ENCODE measurements around the gene ASPHD1.
"Not testable (repeated sequence)": the region's sequence is repeated elsewhere in the genome, so short reads cannot be mapped to it uniquely, and the experiment has no call there.

ASPHD1 gene

GRCh38 chr16:29877266-29877961 lies 22.9 kb upstream of the ASPHD1 start:
- peak; percentile 73 for DNase-seq (ENCODE audit: low read depth)

DNA sequence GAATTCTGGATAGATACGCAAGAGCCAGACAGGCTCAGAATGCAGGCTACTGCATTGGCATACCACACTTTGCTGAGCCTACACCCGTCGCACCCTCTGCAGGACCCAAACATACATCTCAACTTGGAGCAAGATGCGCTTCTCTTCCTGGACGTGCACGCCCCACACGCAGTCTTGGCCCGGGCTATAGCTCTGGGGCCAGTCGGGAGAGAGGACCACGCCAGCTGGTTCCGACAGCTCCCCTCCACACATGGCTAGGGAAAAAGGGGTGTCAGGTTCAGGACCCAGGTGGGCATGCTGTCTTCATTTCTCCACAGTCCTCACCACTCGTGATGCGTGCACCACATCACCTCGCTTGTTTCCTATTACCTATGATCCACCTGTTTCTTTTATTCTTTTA lies 22.1 kb upstream of the ASPHD1 start:
- no peak for DNase-seq (ENCODE audit: low read depth)

DNA sequence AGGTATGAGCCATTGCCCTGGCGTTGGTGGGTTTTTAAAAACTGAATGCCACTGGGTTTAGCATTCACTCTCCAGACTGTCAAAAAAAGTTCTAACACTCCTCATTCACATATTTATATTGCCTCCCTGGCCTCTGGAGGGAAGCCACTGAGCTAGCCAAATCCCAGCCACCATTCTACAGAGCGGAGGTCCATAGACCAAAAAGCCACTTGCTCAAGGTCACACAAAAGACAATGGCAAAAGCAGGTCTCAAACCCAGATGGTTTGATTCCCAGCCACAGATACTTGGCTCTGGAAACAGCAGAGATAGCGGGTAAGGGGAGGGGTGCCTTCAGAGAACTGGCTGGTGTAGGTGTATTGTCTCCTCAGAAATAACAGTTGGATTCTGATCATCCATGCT lies 19.2 kb upstream of the ASPHD1 start:
- DNase-seq (ENCODE audit: low read depth) = no peak

GRCh38 chr16:29883987-29884386 lies 16.3 kb upstream of the ASPHD1 start:
- no peak for DNase-seq (ENCODE audit: low read depth)

DNA sequence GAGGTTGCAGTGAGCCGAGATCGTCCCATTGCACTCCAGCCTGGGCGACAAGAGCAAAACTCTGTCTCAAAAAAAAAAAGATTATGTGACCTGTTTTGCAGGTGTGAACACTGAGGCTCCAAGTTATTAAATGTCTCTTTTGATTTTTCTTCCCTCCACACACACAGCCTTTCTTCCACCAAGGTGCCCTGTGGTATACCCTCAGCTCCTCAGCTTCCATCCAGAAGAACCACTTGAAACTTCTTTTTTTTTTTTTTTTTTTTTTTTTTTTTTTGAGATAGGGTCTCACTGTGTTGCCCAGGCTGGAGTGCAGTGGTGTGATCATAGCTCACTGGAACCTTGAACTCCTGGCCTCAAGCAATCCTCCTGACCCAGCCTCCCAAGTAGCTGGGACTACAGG lies 10.9 kb upstream of the ASPHD1 start:
- DNase-seq (ENCODE audit: low read depth) = not testable (repeated sequence)

DNA sequence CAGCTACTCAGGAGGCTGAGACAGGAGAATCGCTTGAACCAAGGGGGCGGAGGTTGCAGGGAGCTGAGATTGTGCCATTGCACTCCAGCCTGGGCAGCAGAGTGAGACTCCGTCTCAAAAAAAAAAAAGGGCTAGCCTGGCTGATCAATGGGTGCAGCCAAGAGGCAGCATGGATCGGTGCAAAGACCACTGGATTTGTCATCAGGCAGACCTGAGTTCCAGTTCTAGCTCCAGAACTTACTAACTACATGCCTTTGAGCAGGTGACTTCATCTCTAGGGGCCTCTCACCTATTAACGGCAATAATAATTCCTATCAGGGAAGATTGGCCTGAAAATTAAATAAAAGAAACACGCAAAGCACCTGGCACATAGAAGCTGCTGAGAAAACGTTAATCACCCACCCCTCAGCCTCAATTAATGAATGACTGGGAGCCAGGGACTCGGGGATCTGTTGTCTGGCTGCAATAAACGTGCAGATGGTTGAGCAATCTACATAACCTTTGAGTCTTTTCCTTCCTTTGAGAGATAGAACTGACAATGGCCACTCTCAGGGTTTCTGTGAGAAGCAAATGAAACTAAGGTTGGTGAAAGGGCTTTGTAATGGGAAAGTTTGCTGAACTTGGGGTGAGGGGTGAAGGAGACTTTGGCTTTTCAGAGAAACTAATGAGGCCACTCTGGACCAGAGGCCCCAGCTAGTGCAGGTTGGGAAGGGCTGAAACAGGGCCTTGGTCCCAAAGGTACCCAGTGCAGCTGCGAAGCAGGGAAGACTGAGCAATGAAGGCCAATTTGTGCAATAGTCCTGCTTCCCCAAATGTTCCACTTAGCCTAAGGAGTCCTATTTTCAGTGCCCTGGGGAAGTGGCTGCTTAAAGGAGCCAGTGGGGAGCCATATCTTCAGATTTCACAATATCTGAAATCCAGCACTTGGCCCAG lies 8.5 kb upstream of the ASPHD1 start:
- DNase-seq (ENCODE audit: low read depth) = no peak

- DNase-seq (ENCODE audit: low read depth) = no peak
Observed at GRCh38 chr16:29892458-29892813, 7.9 kb upstream of the ASPHD1 start.

- DNase-seq (ENCODE audit: low read depth) = no peak
Observed at GRCh38 chr16:29893553-29893952, 6.7 kb upstream of the ASPHD1 start.

DNA sequence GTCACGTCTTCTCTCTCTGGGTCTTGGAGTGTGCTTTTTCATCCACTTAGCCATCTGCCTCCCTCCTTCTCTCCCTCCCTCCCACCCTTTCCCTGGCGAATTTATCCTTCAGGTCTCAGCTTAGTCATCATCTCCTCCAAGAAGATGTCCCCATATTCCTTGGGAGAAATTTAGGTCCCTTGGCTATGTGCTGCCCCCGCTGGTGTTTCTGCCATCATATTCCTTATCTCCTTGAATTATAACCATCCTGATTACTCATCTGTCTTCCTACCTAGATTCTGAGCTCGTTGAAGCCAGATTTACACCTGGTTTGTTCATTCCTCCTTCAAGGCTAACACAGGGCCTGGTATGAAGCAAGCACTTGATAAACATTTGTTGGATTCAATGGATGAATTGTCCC lies 5.9 kb upstream of the ASPHD1 start:
- DNase-seq (ENCODE audit: low read depth) = no peak

DNA sequence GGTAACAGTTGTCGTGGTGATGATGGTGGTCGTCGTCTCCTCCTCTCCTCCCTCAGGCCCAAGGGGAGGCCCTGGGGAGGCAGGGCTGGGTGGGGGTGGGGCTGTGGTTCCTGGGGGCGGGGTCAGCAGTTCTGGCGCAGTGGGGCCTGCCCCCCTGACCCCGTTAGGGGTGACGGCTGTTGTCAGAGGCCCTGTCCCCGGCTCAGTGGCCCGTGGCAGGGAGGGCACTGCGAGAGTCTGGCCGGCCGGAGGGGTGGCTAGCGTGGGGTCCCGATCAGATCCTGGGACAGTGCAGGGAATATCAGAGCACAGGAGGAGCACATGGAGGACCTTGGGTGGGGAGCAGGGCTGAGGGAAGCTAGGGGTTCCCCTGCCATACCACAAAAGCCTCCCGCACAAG lies 3.4 kb upstream of the ASPHD1 start:
- DNase-seq (ENCODE audit: low read depth) = no peak

DNA sequence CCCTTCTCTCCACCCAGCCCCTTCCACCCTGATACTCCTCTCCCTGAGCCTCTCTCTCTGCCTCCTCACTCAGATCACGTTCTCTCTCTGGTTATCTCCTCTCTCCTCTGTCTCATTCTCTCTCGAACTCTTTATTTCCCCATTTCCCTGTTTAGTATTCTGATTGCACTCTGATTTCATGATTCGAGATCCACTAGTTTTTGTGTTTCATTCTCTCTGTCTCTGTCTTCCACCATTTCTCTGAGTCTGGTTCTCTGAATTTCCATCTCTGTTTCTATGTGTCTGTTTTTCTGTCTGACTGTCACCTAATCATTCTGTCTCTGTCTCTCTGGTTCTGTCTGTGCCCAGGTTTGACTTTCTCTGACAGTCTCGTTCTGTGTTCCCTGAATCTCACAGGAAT lies 3.0 kb upstream of the ASPHD1 start:
- DNase-seq (ENCODE audit: low read depth) = no peak

DNA sequence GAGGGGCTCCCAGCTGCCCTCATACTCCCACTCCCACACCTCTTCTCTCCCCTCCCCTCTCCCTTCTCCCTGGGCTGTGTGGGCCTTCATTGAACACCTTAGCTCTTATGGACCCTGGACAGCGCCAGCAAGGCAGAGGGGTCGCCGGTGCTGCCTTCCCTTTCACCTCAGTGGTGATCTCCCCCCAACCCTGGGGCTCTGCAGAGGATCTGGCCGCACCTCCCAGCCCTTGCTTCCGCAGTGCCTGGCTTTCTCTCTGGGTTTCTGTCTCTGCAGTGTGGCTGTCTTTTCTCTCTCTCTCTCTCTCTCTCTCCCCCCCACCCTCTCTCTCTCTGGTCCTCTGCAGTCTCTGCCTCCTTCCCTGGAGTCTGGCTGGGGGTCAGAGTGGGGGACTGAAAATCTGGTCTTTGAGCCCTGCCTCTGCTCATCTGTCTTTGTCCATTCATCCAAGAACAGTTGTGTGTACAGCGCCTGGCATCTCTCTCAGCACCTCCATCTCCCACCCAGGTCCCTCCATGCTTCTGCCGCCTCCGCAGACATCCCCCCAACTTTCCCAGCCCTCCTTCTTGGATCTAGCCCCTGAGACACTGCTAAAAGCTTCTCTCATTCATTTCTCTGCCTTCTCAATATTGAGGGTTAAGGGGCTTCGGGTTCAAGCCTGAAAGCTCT lies 2.0 kb upstream of the ASPHD1 start:
- no peak for DNase-seq (ENCODE audit: low read depth)

- no peak for DNase-seq (ENCODE audit: low read depth)
Observed at GRCh38 chr16:29898804-29899515, 1.3 kb upstream of the ASPHD1 start.

DNA sequence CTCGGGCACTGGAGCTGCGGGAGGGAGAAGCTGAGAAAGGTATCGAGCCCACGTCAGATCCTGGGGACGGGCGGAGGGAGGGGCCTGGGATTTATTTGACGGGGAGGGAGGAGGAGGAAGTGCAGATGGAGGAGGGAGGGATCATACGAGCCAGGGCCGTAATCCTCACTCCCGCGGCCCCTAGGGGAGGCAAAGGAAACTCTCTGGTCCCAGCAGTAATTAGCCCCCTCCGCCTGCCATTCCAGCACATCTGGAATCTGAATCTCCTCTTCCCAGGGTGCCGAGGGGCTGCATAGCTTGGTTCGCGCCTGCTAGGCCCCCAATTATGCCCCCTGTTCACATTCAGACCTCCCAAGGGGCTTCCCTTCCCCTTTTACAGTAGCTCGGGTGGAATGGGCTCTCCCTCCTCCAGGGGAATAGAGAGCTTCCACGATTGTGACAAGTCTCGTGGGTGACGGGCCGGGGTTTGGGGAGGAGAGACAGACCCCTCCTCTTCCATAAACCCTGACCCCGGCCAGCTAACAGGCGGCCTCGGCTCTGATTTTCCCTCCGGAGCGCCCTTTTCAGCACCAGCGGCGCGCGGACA lies 679 bp upstream of the ASPHD1 start, which contains the start of gene SEZ6L2:
TSS of gene SEZ6L2 (minus strand) at position 35 of the 586 bp plus-strand sequence. CDS start 531 bp downstream, outside the sequence.
- peak; percentile 96 for DNase-seq (ENCODE audit: low read depth)

GRCh38 chr16:29900888-29901606 lies 759 bp downstream of the ASPHD1 start:
- DNase-seq (ENCODE audit: low read depth) = no peak

GRCh38 chr16:29901607-29901945 lies 1.3 kb downstream of the ASPHD1 start:
- no peak for DNase-seq (ENCODE audit: low read depth)

DNA sequence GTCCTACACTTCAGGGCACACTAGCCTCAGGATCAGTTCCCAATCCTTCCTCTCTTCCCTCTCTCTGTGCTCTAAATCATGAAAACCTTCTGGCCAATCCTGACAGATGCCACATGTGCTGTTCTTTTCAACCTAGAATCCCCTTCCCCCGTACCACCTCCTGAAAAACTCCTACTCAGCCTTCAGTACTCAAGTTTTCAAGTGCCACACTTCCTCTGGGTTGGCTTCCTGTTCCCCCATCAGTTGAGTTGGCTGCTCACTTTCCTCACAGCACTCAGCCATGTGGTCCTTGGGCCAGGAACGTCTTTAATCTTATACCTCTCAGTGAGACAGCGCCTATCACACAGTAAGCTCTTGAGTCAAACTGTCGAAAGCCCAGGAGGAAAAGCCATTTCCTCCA lies 3.3 kb downstream of the ASPHD1 start:
- no peak for DNase-seq (ENCODE audit: low read depth)

- DNase-seq (ENCODE audit: low read depth) = no peak
Observed at GRCh38 chr16:29904947-29905346, 4.7 kb downstream of the ASPHD1 start.

- no peak for DNase-seq (ENCODE audit: low read depth)
Observed at GRCh38 chr16:29905668-29906067, 5.4 kb downstream of the ASPHD1 start.

DNA sequence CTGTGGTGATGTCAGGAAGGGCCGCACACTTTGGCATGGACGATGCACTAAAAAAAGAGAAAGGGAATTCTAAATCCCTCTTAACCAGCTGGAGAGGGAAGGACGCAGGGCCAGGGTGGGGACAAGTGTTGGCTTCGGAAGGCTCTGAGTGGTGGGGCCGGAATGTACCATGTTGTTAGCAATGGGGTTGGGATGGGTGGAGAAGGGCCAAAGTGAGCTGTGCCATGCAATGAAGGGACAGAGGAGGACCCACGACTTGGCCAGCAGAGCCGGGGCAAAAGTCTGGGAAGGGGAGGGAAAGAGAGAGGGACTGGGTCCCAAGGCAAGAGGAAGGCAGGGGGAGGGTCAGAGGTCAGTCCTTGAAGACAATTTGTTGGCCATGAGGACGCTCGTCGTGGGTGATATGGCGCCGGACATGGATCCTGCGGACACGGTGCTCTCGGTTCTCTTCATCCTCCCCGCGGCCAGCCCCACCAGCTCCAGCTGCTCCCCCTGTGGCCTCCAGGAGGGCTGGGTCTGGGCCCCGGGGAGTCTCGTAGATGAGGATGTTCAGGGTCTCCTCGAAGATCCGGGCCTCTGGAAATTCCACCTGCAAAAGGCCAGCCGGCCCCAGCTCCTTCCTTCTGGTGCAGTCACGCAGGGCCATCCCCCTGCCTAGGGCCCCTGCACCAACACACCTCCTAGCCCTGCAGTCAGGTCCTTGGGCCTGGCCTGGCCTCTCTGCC lies 6.4 kb downstream of the ASPHD1 start:
- no peak for DNase-seq (ENCODE audit: low read depth)

GRCh38 chr16:29907973-29908372 lies 7.7 kb downstream of the ASPHD1 start:
- no peak for DNase-seq (ENCODE audit: low read depth)

All from amniotic epithelial cell (primary cell).